GM19023 (cell line): ENCODE data around the gene RRP1B.
"Not testable (repeated sequence)": the region's sequence is repeated elsewhere in the genome, so short reads cannot be mapped to it uniquely, and the experiment has no call there.

Experiments used
- ATAC-seq: cut with Tn5 transposase; IDR thresholded peaks from one replicate; pipeline ENCODE4 v1.9.1; 2021; ENCODE audit warnings: mild to moderate bottlenecking, moderate library complexity; ENCODE audit not compliant: unreplicated experiment

Gene RRP1B

GRCh38 chr21:43669828-43670605, 10.7 kb downstream of the RRP1B start:
- ATAC-seq: no peak

- ATAC-seq: no peak
Observed at GRCh38 chr21:43675871-43676270, 16.5 kb downstream of the RRP1B start.

GRCh38 chr21:43676391-43676790, 17.0 kb downstream of the RRP1B start:
- no peak for ATAC-seq

GRCh38 chr21:43679951-43680350, 20.6 kb downstream of the RRP1B start:
- ATAC-seq: no peak

DNA sequence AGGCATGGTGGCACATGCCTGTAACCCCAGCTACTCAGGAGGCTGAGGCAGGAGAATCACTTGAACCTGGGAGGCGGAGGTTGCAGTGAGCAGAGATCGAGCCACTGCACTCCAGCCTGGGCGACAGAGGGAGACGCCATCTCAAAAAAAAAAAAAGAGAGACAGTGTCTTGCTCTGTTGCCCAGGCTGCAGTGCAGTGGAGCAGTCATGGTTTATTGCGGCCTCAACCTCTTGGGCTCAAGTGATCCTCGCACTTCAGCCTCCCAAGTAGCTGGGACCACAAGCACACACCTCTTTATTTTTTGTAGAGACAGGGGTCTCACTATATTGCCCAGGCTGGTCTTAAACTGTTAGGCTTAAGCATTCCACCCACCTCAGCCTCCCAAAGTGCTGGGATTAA, 21.1 kb downstream of the RRP1B start:
- ATAC-seq: not testable (repeated sequence)

GRCh38 chr21:43681650-43682049, 22.3 kb downstream of the RRP1B start:
- ATAC-seq: no peak

- ATAC-seq: no peak
Observed at GRCh38 chr21:43684424-43684823, 25.1 kb downstream of the RRP1B start.

DNA sequence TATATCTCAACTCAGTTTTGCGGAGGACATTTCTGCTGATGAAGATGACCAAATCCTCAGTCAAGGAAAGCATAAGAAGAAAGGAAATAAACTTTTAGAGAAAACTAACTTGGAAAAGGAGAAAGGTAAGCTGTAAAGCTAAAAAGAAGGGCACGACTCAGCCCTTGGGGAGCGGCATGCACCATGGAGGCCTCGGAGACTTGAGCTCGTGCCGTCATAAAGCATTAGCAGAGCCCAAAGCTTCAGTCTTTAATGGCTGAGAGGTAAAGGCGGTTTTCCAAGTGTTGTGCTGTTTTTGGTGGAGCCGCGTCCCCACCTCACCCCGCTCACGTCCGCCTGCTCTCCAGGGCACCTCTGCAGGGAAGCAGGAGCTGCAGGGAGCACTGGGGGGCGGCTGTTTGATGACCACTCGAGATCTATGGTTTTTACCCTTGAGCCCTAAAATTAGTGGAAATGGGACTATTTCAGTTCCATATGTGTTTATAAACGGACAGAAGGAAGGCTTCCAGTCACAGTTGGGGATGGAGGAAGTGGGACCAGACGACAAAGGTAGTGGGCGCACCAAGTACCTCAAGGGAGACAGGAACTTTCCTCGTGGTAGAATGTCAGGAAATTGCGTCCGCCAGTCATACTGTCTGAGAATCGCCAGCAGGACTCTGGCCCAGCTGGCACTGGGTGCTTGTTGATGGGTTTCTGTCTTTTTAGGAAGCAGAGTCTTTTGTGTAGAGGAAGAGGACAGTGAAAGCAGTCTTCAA, 27.6 kb downstream of the RRP1B start:
- no peak for ATAC-seq

DNA sequence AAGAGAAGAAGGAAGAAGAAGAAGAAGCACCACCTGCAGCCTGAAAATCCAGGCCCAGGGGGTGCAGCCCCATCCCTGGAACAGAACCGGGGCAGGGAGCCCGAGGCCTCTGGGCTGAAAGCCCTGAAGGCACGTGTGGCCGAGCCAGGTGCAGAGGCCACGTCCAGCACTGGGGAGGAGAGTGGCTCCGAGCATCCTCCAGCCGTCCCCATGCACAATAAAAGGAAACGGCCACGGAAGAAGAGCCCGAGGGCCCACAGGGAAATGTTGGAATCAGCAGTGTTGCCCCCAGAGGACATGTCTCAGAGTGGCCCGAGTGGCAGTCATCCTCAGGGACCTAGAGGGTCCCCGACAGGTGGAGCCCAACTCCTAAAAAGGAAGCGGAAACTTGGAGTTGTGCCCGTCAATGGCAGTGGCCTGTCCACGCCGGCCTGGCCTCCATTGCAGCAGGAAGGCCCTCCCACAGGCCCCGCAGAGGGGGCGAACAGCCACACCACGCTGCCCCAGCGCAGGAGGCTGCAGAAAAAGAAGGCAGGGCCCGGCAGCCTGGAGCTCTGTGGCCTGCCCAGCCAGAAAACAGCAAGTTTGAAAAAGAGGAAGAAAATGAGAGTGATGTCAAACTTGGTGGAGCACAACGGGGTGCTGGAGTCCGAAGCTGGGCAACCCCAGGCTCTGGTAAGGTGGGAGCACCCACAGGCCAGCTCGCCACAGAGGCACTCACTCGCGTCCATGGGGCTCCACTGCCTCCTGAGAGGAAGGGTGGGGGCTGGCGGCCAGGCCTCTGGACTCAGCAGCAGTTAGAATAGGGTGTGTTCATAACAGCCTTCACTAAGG, 28.4 kb downstream of the RRP1B start:
- ATAC-seq: no peak

GRCh38 chr21:43688906-43689305, 29.5 kb downstream of the RRP1B start:
- no peak for ATAC-seq

DNA sequence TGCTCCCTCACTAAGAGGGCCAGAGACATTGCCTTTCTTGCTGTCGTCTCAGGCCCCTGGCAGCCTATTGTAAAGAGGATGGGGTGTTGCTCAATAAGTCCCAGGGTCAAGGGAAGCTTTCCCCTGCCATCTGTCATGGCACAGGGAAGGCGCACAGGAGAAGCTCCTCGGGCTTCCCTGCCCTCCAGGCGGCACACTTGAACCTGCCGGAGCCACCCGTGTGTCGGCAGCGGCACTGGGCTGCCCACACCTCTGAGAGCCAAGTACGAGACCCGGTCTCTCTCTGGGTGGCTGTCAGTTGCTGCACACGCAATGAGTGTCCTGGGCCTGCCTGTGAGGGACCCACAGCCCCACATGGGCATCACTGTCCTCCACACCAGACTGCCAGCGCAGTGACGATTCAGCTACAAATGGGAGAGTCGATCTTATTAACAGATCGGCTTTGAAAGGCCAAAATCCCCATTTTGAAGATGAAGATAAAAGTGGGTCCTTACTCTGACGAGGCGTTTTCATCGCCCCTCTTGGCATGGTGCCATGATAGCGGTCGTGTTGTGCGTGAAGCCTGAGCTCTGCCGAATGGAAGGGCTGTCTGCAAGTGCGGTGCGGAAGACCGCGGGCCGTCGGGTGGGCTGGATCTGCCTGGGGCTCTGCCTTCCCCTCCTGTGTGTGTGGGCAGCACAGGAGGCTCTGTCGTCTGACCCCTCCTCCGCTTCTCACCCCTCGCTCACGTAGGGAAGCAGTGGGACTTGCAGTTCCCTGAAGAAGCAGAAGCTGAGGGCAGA, 30.4 kb downstream of the RRP1B start:
- no peak for ATAC-seq

GRCh38 chr21:43690346-43690745, 31.0 kb downstream of the RRP1B start:
- ATAC-seq: no peak

GRCh38 chr21:43691086-43691795, 31.9 kb downstream of the RRP1B start:
- no peak for ATAC-seq

DNA sequence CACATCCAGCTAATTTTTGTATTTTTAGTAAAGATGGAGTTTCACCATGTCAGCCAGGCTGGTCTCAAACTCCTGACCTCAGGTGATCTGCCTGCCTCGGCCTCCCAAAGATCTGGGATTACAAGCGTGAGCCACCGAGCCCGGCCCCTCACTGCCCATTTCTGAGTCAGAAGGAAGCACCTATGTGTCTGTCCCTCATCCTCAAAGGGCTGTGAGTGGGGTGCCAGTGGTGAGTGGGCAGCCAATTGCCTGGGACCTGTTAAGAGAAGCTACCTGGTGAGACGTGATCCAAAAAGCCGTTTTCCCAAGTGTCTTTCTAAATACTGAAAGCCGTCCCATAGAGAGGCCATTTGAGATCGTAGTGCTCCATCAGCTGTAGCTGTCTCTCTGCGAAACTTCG, 32.4 kb downstream of the RRP1B start:
- ATAC-seq: no peak

- no peak for ATAC-seq
Observed at GRCh38 chr21:43692949-43693348, 33.6 kb downstream of the RRP1B start.

DNA sequence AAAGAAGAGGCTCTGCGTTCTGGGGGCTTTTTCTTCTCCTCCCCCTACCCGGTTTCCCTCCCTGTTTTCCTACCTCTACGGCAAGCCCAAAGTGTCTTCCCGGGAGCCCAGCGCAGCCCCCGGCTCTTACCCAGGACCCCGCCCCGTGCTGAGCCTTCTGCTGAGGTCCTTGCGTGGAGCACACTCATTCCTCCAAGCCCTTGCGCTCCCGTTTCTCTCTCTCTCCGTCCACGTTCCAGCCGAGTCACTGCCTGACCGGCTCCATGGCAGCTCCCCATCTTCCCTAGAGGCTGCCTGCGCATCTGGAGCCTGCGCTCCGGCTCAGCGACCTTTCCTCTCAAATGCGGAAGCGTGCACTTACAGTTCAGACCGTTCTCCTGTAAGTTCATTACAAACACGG, 34.6 kb downstream of the RRP1B start:
- ATAC-seq: no peak

GRCh38 chr21:43694437-43695079, 35.2 kb downstream of the RRP1B start:
- no peak for ATAC-seq

DNA sequence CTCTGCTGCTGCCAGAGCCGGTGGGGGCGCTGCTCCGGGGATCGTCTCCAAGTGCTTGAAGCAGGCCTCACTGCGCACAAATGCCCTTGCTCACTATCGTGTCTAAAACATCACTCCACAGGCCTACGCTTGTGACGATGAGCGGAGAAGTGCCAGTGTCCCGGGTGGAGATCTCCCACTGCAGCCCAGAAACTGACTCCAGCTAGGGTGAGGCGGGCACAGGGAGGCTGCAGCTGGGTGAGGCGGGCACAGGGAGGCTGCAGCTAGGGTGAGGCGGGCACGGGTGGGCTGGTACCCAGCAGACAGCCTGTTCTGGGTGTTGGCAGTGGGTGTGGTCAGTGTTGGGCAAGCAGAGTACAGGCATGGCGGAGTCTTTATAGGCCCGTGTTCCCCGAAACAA, 36.9 kb downstream of the RRP1B start:
- ATAC-seq: no peak

DNA sequence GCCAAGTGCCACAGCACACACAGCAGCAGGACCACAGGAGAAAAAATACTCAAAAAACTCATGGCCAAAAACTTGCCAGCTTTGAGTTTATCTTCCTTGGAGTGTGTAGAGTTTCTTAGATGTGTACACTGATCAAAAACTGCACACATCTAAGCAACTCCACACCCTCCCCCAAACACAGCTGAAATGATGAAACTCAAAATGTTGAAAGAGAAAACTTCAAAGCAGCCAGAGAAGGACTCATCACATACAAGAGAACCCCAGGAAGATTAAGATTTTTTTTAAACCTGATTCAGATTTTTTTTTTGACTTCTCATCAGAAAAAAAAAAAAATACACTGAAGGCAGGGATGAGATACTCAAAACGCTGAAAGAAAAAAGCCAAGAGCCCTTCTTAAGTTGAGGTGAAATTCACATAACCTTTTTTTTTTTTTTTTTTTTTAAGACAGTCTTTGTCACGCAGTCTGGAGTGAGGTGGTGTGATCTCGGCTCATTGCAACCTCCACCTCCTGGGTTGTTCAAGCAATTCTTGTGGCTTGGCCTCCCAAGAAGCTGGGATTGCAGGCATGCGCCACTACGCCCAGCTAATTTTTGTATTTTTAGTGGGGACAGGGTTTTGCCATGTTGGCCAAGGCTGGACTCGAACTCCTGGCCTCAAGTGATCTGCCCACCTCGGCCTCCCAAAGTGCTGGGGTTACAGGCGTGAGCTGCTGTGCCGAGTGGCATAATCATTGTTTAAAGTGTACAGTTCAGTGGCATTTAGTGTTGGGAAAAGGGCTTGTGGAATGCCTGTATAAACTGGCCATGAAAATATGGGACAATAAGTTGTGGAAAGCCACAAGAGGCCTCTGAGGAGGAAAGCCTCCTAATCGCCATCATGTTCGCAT, 38.6 kb downstream of the RRP1B start:
- ATAC-seq: no peak
